Liver (tissue), 9 donors: Measurements from ENCODE around the gene NAT10. TPM values are rescaled to one million over a fixed set of nuclear protein-coding genes. Genes with fewer than 3 reads are reported as not detected.

Source experiments
- DNase-seq: peaks from one replicate; pipeline ENCODE4 v3.0.0-alpha.2; 2017; ENCODE audit warnings: low spot score
- H3K27ac ChIP-seq, 2 donors: one replicate each; pipeline ENCODE4 v1.7.0; 2013; ENCODE audit warnings: inconsistent platforms in 2 of 2, low read length in 2 of 2, control low read depth in 1 of 2, low read depth in 1 of 2, mild to moderate bottlenecking in 1 of 2
- H3K27me3 ChIP-seq, 4 donors: one replicate each; pipeline versions ENCODE4 v1.6.1 to v1.7.0; 2013; ENCODE audit warnings: low read length in 3 of 4, inconsistent platforms in 1 of 4, mild to moderate bottlenecking in 1 of 4, moderate library complexity in 1 of 4; ENCODE audit not compliant: control insufficient read depth in 4 of 4, insufficient read depth in 4 of 4
- H3K36me3 ChIP-seq, 4 donors: one replicate each; pipeline versions ENCODE4 v1.6.1 to v1.7.0; 2013; ENCODE audit warnings: low read length in 3 of 4, mild to moderate bottlenecking in 3 of 4, low read depth in 1 of 4, moderate library complexity in 1 of 4; ENCODE audit not compliant: control insufficient read depth in 4 of 4, insufficient read depth in 3 of 4
- H3K4me1 ChIP-seq, 4 donors: one replicate each; pipeline versions ENCODE4 v1.6.1 to v1.7.0; 2013; ENCODE audit warnings: low read length in 3 of 4, mild to moderate bottlenecking in 3 of 4, moderate library complexity in 1 of 4; ENCODE audit not compliant: control insufficient read depth in 4 of 4, insufficient read depth in 4 of 4
- H3K4me3 ChIP-seq, 3 donors: one replicate each; pipeline versions ENCODE4 v1.6.1 to v1.7.0; 2013; ENCODE audit warnings: low read length in 3 of 3, control low read depth in 1 of 3, low read depth in 1 of 3, mild to moderate bottlenecking in 1 of 3
- H3K9ac ChIP-seq, 2 donors: one replicate each; pipeline ENCODE4 v1.7.0; 2013; ENCODE audit warnings: low read length in 2 of 2, mild to moderate bottlenecking in 2 of 2, moderate library complexity in 2 of 2, control low read depth in 1 of 2, low read depth in 1 of 2
- H3K9me3 ChIP-seq, 4 donors: one replicate each; pipeline versions ENCODE4 v1.6.1 to v1.7.0; 2013; ENCODE audit warnings: low read length in 3 of 4; ENCODE audit not compliant: control insufficient read depth in 4 of 4
- ATF3 ChIP-seq: IDR thresholded peaks from 2 replicates; pipeline ENCODE4 v1.6.1; 2016; ENCODE audit warnings: antibody characterized with exemption
- EGR1 ChIP-seq, 2 donors: IDR thresholded peaks; 2 replicates each; pipeline ENCODE4 v1.6.1; 2016 to 2018; ENCODE audit warnings: antibody characterized with exemption in 2 of 2, low read depth in 2 of 2
- FOXA2 ChIP-seq: IDR thresholded peaks from 2 replicates; pipeline ENCODE4 v1.6.1; 2016; ENCODE audit warnings: antibody characterized with exemption
- GABPA ChIP-seq, 2 donors: IDR thresholded peaks in 1 of 2; conservative IDR thresholded peaks in 1 of 2; 2 replicates each; pipeline ENCODE4 v1.6.1; 2016; ENCODE audit warnings: antibody characterized with exemption in 2 of 2, mild to moderate bottlenecking in 1 of 2, moderate library complexity in 1 of 2
- HNF4A ChIP-seq, 2 donors: conservative IDR thresholded peaks; 2 replicates each; pipeline ENCODE4 v1.6.1; 2016; ENCODE audit warnings: antibody characterized with exemption in 2 of 2, mild to moderate bottlenecking in 2 of 2
- HNF4G ChIP-seq: IDR thresholded peaks from 2 replicates; pipeline ENCODE4 v1.6.1; 2016; ENCODE audit warnings: antibody characterized with exemption
- JUND ChIP-seq, 2 donors: IDR thresholded peaks; 2 replicates each; pipeline ENCODE4 v1.6.1; 2016; ENCODE audit warnings: antibody characterized with exemption in 2 of 2
- NR2F2 ChIP-seq: IDR thresholded peaks from 2 replicates; pipeline ENCODE4 v1.6.1; 2016; ENCODE audit warnings: antibody characterized with exemption
- RAD21 ChIP-seq, 2 donors: IDR thresholded peaks; 2 replicates each; pipeline ENCODE4 v1.6.1; 2016; ENCODE audit warnings: antibody characterized with exemption in 2 of 2, mild to moderate bottlenecking in 2 of 2
- RXRA ChIP-seq, 2 donors: IDR thresholded peaks; 2 replicates each; pipeline ENCODE4 v1.6.1; 2017 to 2018; ENCODE audit warnings: antibody characterized with exemption in 2 of 2, mild to moderate bottlenecking in 1 of 2
- TAF1 ChIP-seq: conservative IDR thresholded peaks from 2 replicates; pipeline ENCODE4 v1.6.1; 2016; ENCODE audit warnings: antibody characterized with exemption, mild to moderate bottlenecking
- YY1 ChIP-seq: IDR thresholded peaks from 2 replicates; pipeline ENCODE4 v1.6.1; 2016; ENCODE audit warnings: antibody characterized with exemption, mild to moderate bottlenecking
- WGBS: extraction: QIAGEN DNeasy Blood & Tissue Kit; methylation state at CpG from one replicate; pipeline ENCODE4 v1.1.7; 2013; 5-methylcytosine and 5-hydroxymethylcytosine counted together
- polyA plus RNA-seq, 2 donors: library from polyadenylated mRNA; stranded (reverse) in 1 of 2; unstranded in 1 of 2; fragments of 200-250 nt in 1 of 2; fragments of >200 nt in 1 of 2; fragmentation: Nextera tagmentation in 1 of 2; extraction: Ambion mirVana in 1 of 2; gene quantifications; one replicate each; pipeline versions ENCODE4 v1.2.1 to v1.2.3, GENCODE V29; 2013 to 2015
- total RNA-seq, 2 donors: library from RNA; depleted of rRNA; stranded (reverse); fragments of >200 nt; gene quantifications; one replicate each; pipeline ENCODE4 v1.2.3, GENCODE V29; 2014
- TF ChIP-seq, protein P1 (sequence below): IDR thresholded peaks from 2 replicates; pipeline ENCODE4 v1.6.1; 2016; ENCODE audit warnings: antibody characterized with exemption
- TF ChIP-seq, protein P2 (sequence below): fragments of 150-350 bp; IDR thresholded peaks from 2 replicates; pipeline ENCODE4 v1.5.1; 2017; ENCODE audit warnings: improper control_type of control experiment, low read depth, low read length; ENCODE audit not compliant: missing input control
- TF ChIP-seq, protein P3 (sequence below): IDR thresholded peaks from 2 replicates; pipeline ENCODE4 v1.6.1; 2016; ENCODE audit warnings: antibody characterized with exemption
- donor health status: healthy.
- donor health status: healthy.
- donor health status: healthy.
- donor health status: healthy.
- donor health status: healthy.

NAT10 gene
- total and polyA plus RNA-seq, 4 donors = 9.1 to 14.0 (median 13.5) TPM

GRCh38 chr11:34143048-34143447 is 37.6 kb downstream of the NAT10 start:
- no peak for DNase-seq
- H3K4me3 ChIP-seq = no peak overlapping the region
- no peaks in the 10 kb centered on the region for H3K4me1 ChIP-seq
- no peaks in the 10 kb centered on the region for H3K27me3 ChIP-seq
- no peak overlapping the region for H3K9ac ChIP-seq
- H3K36me3 ChIP-seq = peaks cover 14 to 97% (median 68%) of the 10 kb centered on the region in 4 donors
- no peak overlapping the region for H3K27ac ChIP-seq
- TF ChIP-seq TAF1 (no peak), JUND (IDR thresholded peaks at IDR 0.05) (no peak), FOXA2 (no peak)
- H3K9me3 ChIP-seq = no peaks in the 10 kb centered on the region
- WGBS = 79% methylated on average over 2 of the region's 2 CpGs

- no peak for TF ChIP-seq TAF1
- TF ChIP-seq, protein P1, sequence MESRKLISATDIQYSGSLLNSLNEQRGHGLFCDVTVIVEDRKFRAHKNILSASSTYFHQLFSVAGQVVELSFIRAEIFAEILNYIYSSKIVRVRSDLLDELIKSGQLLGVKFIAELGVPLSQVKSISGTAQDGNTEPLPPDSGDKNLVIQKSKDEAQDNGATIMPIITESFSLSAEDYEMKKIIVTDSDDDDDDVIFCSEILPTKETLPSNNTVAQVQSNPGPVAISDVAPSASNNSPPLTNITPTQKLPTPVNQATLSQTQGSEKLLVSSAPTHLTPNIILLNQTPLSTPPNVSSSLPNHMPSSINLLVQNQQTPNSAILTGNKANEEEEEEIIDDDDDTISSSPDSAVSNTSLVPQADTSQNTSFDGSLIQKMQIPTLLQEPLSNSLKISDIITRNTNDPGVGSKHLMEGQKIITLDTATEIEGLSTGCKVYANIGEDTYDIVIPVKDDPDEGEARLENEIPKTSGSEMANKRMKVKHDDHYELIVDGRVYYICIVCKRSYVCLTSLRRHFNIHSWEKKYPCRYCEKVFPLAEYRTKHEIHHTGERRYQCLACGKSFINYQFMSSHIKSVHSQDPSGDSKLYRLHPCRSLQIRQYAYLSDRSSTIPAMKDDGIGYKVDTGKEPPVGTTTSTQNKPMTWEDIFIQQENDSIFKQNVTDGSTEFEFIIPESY = no peak
- no peak for TF ChIP-seq RXRA (IDR thresholded peaks at IDR 0.05)
- no peak for TF ChIP-seq JUND (IDR thresholded peaks at IDR 0.05)
- no peak for TF ChIP-seq GABPA (IDR thresholded peaks at IDR 0.05 in 1 of 2, conservative IDR thresholded peaks at IDR 0.05 in 1 of 2)
- TF ChIP-seq HNF4A (conservative IDR thresholded peaks at IDR 0.05) = no peak
- TF ChIP-seq, protein P2, sequence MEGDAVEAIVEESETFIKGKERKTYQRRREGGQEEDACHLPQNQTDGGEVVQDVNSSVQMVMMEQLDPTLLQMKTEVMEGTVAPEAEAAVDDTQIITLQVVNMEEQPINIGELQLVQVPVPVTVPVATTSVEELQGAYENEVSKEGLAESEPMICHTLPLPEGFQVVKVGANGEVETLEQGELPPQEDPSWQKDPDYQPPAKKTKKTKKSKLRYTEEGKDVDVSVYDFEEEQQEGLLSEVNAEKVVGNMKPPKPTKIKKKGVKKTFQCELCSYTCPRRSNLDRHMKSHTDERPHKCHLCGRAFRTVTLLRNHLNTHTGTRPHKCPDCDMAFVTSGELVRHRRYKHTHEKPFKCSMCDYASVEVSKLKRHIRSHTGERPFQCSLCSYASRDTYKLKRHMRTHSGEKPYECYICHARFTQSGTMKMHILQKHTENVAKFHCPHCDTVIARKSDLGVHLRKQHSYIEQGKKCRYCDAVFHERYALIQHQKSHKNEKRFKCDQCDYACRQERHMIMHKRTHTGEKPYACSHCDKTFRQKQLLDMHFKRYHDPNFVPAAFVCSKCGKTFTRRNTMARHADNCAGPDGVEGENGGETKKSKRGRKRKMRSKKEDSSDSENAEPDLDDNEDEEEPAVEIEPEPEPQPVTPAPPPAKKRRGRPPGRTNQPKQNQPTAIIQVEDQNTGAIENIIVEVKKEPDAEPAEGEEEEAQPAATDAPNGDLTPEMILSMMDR = no peak
- Histone ChIP-seq H3K27me3 (no peaks in the 10 kb centered on the region), H3K36me3 (peaks cover 10 to 88% (median 62%) of the 10 kb centered on the region in 4 donors), H3K9me3 (no peaks in the 10 kb centered on the region), H3K9ac (no peak overlapping the region), H3K4me3 (no peak overlapping the region), H3K27ac (no peak overlapping the region), H3K4me1 (no peaks in the 10 kb centered on the region)
- 95% methylated on average over 5 of the region's 5 CpGs for WGBS
- no peak for DNase-seq
Observed at GRCh38 chr11:34145073-34145472, 39.6 kb downstream of the NAT10 start.

DNA sequence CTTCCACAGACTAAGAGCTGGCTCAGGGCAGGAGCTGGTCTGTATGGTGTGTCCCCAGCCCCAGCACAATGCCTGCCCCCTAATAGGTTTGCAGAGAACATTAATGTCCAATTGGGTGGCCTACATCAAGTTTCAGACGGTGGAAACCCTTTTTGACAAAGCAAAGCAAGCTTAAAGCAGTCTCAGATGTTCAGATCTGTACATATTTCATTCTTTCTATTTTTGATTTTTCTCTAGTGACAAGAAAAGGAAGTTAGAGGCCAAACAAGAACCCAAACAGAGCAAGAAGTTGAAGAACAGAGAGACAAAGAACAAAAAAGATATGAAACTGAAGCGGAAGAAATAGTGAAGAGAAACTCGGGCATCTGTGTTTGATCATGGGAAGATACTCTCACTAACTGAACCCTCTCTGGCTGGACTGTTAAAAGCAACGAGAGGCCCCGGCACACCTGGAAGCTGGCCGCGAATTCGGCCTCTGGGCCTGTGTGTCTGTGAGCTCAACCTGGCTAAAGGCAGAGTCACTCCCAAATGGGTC is 40.5 kb downstream of the NAT10 start:
- Histone ChIP-seq H3K9me3 (no peaks in the 10 kb centered on the region), H3K36me3 (peaks cover 6 to 81% (median 57%) of the 10 kb centered on the region in 4 donors), H3K27me3 (no peaks in the 10 kb centered on the region), H3K4me1 (no peaks in the 10 kb centered on the region), H3K9ac (no peak overlapping the region), H3K4me3 (no peak overlapping the region), H3K27ac (no peak overlapping the region)
- WGBS = 89% methylated on average over 8 of the region's 8 CpGs
- DNase-seq = no peak
- TF ChIP-seq, protein P1 = no peak
- no peak for TF ChIP-seq TAF1
- TF ChIP-seq FOXA2 = no peak
- TF ChIP-seq, protein P3, sequence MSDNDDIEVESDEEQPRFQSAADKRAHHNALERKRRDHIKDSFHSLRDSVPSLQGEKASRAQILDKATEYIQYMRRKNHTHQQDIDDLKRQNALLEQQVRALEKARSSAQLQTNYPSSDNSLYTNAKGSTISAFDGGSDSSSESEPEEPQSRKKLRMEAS = no peak
- no peak for TF ChIP-seq JUND (IDR thresholded peaks at IDR 0.05)
- no peak for TF ChIP-seq HNF4A (conservative IDR thresholded peaks at IDR 0.05)
- TF ChIP-seq RAD21 (IDR thresholded peaks at IDR 0.05) = no peak
- TF ChIP-seq YY1 = no peak
- TF ChIP-seq GABPA (IDR thresholded peaks at IDR 0.05 in 1 of 2, conservative IDR thresholded peaks at IDR 0.05 in 1 of 2) = no peak
- TF ChIP-seq, protein P2 = no peak
- no peak for TF ChIP-seq HNF4G
- TF ChIP-seq ATF3 = no peak
- TF ChIP-seq NR2F2 = no peak
- no peak for TF ChIP-seq RXRA (IDR thresholded peaks at IDR 0.05)
- no peak for TF ChIP-seq EGR1 (IDR thresholded peaks at IDR 0.05; ENCODE audit: low read depth in 2 of 2)
